Activated naive CD4-positive, alpha-beta T cell treated with anti-CD3 and anti-CD28 coated beads, Interleukin-2, amount 50 U/mL, for 16 hours (primary cell): ENCODE measurements around the gene CRB2.

Experiments
- DNase-seq: peaks from one replicate; pipeline ENCODE4 v3.0.0-alpha.2; 2020

The CRB2 gene

GRCh38 chr9:123365881-123366528 is 10.0 kb downstream of the CRB2 start:
- DNase-seq, result no peak

GRCh38 chr9:123368023-123368422 is 12.0 kb downstream of the CRB2 start:
- DNase-seq, result no peak

- no peak for DNase-seq
Measured at GRCh38 chr9:123368536-123369153, 12.6 kb downstream of the CRB2 start.

- no peak for DNase-seq
Measured at GRCh38 chr9:123369296-123369695, 13.3 kb downstream of the CRB2 start.

- DNase-seq, result no peak
Measured at GRCh38 chr9:123370108-123370507, 14.1 kb downstream of the CRB2 start.

GRCh38 chr9:123370526-123371227 is 14.7 kb downstream of the CRB2 start:
- no peak for DNase-seq

- DNase-seq, result no peak
Measured at GRCh38 chr9:123371228-123371584, 15.2 kb downstream of the CRB2 start.

GRCh38 chr9:123371805-123372590 is 16.0 kb downstream of the CRB2 start:
- no peak for DNase-seq

GRCh38 chr9:123372766-123373446 is 16.9 kb downstream of the CRB2 start:
- DNase-seq, result no peak

GRCh38 chr9:123373447-123373923 is 17.5 kb downstream of the CRB2 start:
- no peak for DNase-seq

- DNase-seq, result no peak
Measured at GRCh38 chr9:123373946-123374345, 17.9 kb downstream of the CRB2 start.

- no peak for DNase-seq
Measured at GRCh38 chr9:123375469-123376132, 19.6 kb downstream of the CRB2 start.

- DNase-seq, result no peak
Measured at GRCh38 chr9:123376218-123377071, 20.4 kb downstream of the CRB2 start.

GRCh38 chr9:123377211-123377971 is 21.4 kb downstream of the CRB2 start:
- DNase-seq, result no peak

GRCh38 chr9:123378025-123378424 is 22.0 kb downstream of the CRB2 start:
- DNase-seq, result no peak

GRCh38 chr9:123378956-123379660 is 23.1 kb downstream of the CRB2 start:
- DNase-seq, result no peak

GRCh38 chr9:123380852-123381705 is 25.1 kb downstream of the CRB2 start:
- no peak for DNase-seq

GRCh38 chr9:123382653-123383511 is 26.9 kb downstream of the CRB2 start:
- no peak for DNase-seq
